SU-DHL-6 (cell line): ENCODE results near the gene NAT9.

ENCODE experiments used
- H2AFZ ChIP-seq: fragments of 200-600 bp; sonication (generic); 2 replicates; pipeline ENCODE4 v1.6.1; 2014; ENCODE audit warnings: low read depth, mild to moderate bottlenecking, moderate library complexity, mixed read lengths, antibody characterized with exemption, low read length; ENCODE audit not compliant: severe bottlenecking
- H3F3A ChIP-seq: fragments of 200-600 bp; shearing (Covaris generic); 2 replicates; pipeline ENCODE4 v1.6.0; 2016; ENCODE audit warnings: antibody characterized with exemption, mild to moderate bottlenecking; ENCODE audit not compliant: insufficient read depth
- H3K27ac ChIP-seq: fragments of 200-600 bp; sonication (generic); 2 replicates; pipeline ENCODE4 v1.5.1; 2016; ENCODE audit warnings: low read depth, mild to moderate bottlenecking, low read length, moderate library complexity, mixed read lengths
- H3K27me3 ChIP-seq: fragments of 200-600 bp; sonication (generic), shearing (Covaris generic); 2 replicates; pipeline ENCODE4 v1.6.0; 2014; ENCODE audit warnings: mild to moderate bottlenecking, low read length
- H3K36me3 ChIP-seq: fragments of 200-600 bp; sonication (generic); 2 replicates; pipeline ENCODE4 v1.6.1; 2014; ENCODE audit warnings: mild to moderate bottlenecking, low read length, mixed read lengths
- H3K4me2 ChIP-seq: fragments of 300-600, 200-600 bp; shearing (Covaris generic), sonication (generic); 2 replicates; pipeline ENCODE4 v1.6.0; 2014; ENCODE audit warnings: low read length, low read depth, mild to moderate bottlenecking; ENCODE audit not compliant: poor library complexity, severe bottlenecking
- H3K4me3 ChIP-seq: fragments of 200-600 bp; sonication (generic); 2 replicates; pipeline ENCODE4 v1.5.1; 2014; ENCODE audit warnings: antibody characterized with exemption, low read length, mild to moderate bottlenecking, mixed read lengths; ENCODE audit not compliant: insufficient read depth, poor library complexity, severe bottlenecking
- H3K79me2 ChIP-seq: fragments of 200-600 bp; sonication (generic); 2 replicates; pipeline ENCODE4 v1.6.1; 2014; ENCODE audit warnings: mild to moderate bottlenecking, low read length, moderate library complexity; ENCODE audit not compliant: insufficient read depth
- H3K9ac ChIP-seq: fragments of 200-600 bp; sonication (generic); 2 replicates; pipeline ENCODE4 v1.7.0; 2014; ENCODE audit warnings: mild to moderate bottlenecking, low read length
- H3K9me2 ChIP-seq: fragments of 200-600 bp; sonication (generic); replicated peaks from 2 replicates; pipeline ENCODE4 v1.6.1; 2014; ENCODE audit warnings: low read length; ENCODE audit not compliant: insufficient read depth
- H3K9me3 ChIP-seq: fragments of 200-600 bp; sonication (generic); 2 replicates; pipeline ENCODE4 v1.6.1; 2014; ENCODE audit warnings: low read length, mixed read lengths; ENCODE audit not compliant: insufficient read depth
- H4K20me1 ChIP-seq: fragments of 200-600 bp; sonication (generic); 2 replicates; pipeline ENCODE4 v1.6.1; 2014; ENCODE audit warnings: low read depth, mild to moderate bottlenecking, antibody characterized with exemption, low read length, moderate library complexity, mixed read lengths
- EZH2phosphoT487 ChIP-seq: fragments of 200-600 bp; sonication (generic), shearing (Covaris generic); conservative IDR thresholded peaks from 2 replicates; pipeline ENCODE4 v1.6.1; 2018; ENCODE audit warnings: mild to moderate bottlenecking, antibody characterized with exemption, low read length, moderate library complexity, mixed read lengths
- TF ChIP-seq, protein P1 (sequence below): fragments of 200-600 bp; sonication (generic); IDR thresholded peaks from one replicate; pipeline ENCODE4 v1.5.1; 2017; ENCODE audit warnings: antibody characterized with exemption, mild to moderate bottlenecking, low read length, moderate library complexity; ENCODE audit not compliant: insufficient read depth, poor library complexity, severe bottlenecking

The NAT9 gene

GRCh38 chr17:74752822-74753401 is 23.2 kb downstream of the NAT9 start:
- no peak overlapping the region for H3K4me2 ChIP-seq
- TF ChIP-seq, protein P1, sequence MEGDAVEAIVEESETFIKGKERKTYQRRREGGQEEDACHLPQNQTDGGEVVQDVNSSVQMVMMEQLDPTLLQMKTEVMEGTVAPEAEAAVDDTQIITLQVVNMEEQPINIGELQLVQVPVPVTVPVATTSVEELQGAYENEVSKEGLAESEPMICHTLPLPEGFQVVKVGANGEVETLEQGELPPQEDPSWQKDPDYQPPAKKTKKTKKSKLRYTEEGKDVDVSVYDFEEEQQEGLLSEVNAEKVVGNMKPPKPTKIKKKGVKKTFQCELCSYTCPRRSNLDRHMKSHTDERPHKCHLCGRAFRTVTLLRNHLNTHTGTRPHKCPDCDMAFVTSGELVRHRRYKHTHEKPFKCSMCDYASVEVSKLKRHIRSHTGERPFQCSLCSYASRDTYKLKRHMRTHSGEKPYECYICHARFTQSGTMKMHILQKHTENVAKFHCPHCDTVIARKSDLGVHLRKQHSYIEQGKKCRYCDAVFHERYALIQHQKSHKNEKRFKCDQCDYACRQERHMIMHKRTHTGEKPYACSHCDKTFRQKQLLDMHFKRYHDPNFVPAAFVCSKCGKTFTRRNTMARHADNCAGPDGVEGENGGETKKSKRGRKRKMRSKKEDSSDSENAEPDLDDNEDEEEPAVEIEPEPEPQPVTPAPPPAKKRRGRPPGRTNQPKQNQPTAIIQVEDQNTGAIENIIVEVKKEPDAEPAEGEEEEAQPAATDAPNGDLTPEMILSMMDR: no peak
- no peak for TF ChIP-seq EZH2phosphoT487
- no peaks in the 10 kb centered on the region for H3K9me3 ChIP-seq
- H3F3A ChIP-seq: no peaks in the 10 kb centered on the region
- no peaks in the 10 kb centered on the region; the same call in 1 of the 2 replicates for H4K20me1 ChIP-seq
- no peak overlapping the region for H2AFZ ChIP-seq
- H3K79me2 ChIP-seq: peaks cover 61% of the 10 kb centered on the region
- H3K9ac ChIP-seq: no peak overlapping the region
- no peaks in the 10 kb centered on the region for H3K9me2 ChIP-seq
- H3K36me3 ChIP-seq: no peaks in the 10 kb centered on the region
- no peak overlapping the region for H3K27ac ChIP-seq
- no peaks in the 10 kb centered on the region for H3K27me3 ChIP-seq
- H3K4me3 ChIP-seq: no peak overlapping the region

- no peak overlapping the region for H2AFZ ChIP-seq
- H3K27me3 ChIP-seq: no peaks in the 10 kb centered on the region
- no peak overlapping the region for H3K27ac ChIP-seq
- H3K9ac ChIP-seq: no peak overlapping the region
- no peaks in the 10 kb centered on the region; the same call in 1 of the 2 replicates for H4K20me1 ChIP-seq
- H3K9me2 ChIP-seq: no peaks in the 10 kb centered on the region
- no peaks in the 10 kb centered on the region for H3K9me3 ChIP-seq
- TF ChIP-seq, protein P1: no peak
- no peak for TF ChIP-seq EZH2phosphoT487
- peaks cover 56% of the 10 kb centered on the region for H3K79me2 ChIP-seq
- H3F3A ChIP-seq: no peaks in the 10 kb centered on the region
- no peaks in the 10 kb centered on the region for H3K36me3 ChIP-seq
- no peak overlapping the region for H3K4me3 ChIP-seq
- no peak overlapping the region for H3K4me2 ChIP-seq
Observed at GRCh38 chr17:74752415-74752814, 23.7 kb downstream of the NAT9 start.

DNA sequence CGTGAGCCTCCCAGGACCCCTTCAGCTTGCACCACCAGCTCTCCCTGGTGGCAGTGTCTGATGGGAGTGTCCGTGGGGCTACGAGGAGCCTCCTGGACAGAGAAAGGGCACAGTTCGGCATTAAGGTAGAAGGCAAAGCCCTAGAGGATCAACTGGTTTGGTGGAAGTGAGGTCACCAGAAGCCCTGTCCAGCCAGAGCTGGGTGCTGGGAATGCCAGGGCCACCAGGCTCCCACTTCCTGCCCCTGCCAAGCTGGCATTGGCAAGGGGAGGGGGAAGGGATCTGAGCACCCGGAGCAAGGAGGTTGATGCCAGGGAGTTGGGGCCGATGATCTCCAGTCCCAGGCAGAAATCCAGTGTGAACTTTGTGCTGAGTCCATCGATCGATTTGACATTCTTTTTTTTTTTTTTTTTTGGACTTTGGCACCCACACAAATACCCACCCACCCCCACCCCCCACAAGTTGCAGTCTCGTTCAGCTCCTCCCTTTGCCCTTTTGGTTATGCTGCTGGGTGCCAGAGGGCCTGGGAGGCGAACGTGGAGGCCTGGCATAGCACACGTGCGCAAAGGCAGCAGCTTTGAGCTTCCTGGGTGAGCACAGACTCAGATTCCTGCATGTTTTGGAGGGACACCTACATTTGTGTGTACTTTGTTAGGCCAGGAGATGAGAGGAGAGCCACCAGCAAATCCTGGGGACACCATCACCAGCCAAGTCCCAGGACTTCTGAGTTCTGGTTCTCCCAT is 25.6 kb downstream of the NAT9 start:
- H3K4me2 ChIP-seq: peak overlapping the region; percentile 74
- no peak overlapping the region for H3K4me3 ChIP-seq
- no peak overlapping the region for H3K27ac ChIP-seq

More for the DNA sequence above, 25.6 kb downstream of the NAT9 start:
- no peaks in the 10 kb centered on the region for H3K9me2 ChIP-seq
- no peak for TF ChIP-seq EZH2phosphoT487
- TF ChIP-seq, protein P1: no peak
- H3K9ac ChIP-seq: peak overlapping the region; percentile 92; the same call in 1 of the 2 replicates
- H3K27me3 ChIP-seq: no peaks in the 10 kb centered on the region
- no peaks in the 10 kb centered on the region; the same call in 1 of the 2 replicates for H4K20me1 ChIP-seq
- H2AFZ ChIP-seq: no peak overlapping the region
- H3F3A ChIP-seq: peaks cover 3% of the 10 kb centered on the region; the same call in 1 of the 2 replicates
- no peaks in the 10 kb centered on the region for H3K9me3 ChIP-seq
- H3K79me2 ChIP-seq: peaks cover 43% of the 10 kb centered on the region
- no peaks in the 10 kb centered on the region for H3K36me3 ChIP-seq
